Keratinocyte (primary cell): Measurements from ENCODE around the gene C1RL. TPM values are rescaled to one million over a fixed set of nuclear protein-coding genes. Genes with fewer than 3 reads are reported as not detected.

Source experiments
- DNase-seq: peaks from one replicate; pipeline ENCODE4 v3.0.0-alpha.2; 2011; ENCODE audit warnings: low read depth, missing footprints, low spot score
- FAIRE-seq: peaks from 2 replicates; lab custom pipeline; 2011; peaks lifted over from hg19 to GRCh38; lab: Jason Lieb, UNC
- H2AFZ ChIP-seq: 2 replicates; pipeline ENCODE4 v1.6.0; 2012; ENCODE audit warnings: low read length, control low read depth, inconsistent platforms; ENCODE audit not compliant: control insufficient read depth
- H3K27ac ChIP-seq: 2 replicates; pipeline ENCODE4 v1.5.1; 2011; ENCODE audit warnings: low read length; ENCODE audit not compliant: control insufficient read depth, insufficient read depth
- H3K27me3 ChIP-seq: 3 replicates; pipeline ENCODE4 v1.6.0; 2011; ENCODE audit warnings: low read length; ENCODE audit not compliant: control insufficient read depth, insufficient read depth; ENCODE audit errors: extremely low read depth
- H3K36me3 ChIP-seq, 2 experiments: 2 replicates in 1 of 2; 3 replicates in 1 of 2; pipeline ENCODE4 v1.5.1; 2011; ENCODE audit warnings: low read length in 2 of 2, mild to moderate bottlenecking in 1 of 2; ENCODE audit not compliant: control insufficient read depth in 2 of 2, insufficient read depth in 2 of 2; ENCODE audit errors: extremely low read depth in 1 of 2
- H3K4me1 ChIP-seq: 3 replicates; pipeline ENCODE4 v1.5.1; 2011; ENCODE audit warnings: low read length; ENCODE audit not compliant: control insufficient read depth, insufficient read depth; ENCODE audit errors: extremely low read depth
- H3K4me2 ChIP-seq: 3 replicates; pipeline ENCODE4 v1.6.0; 2011; ENCODE audit warnings: low read depth, low read length; ENCODE audit not compliant: control insufficient read depth, insufficient read depth; ENCODE audit errors: extremely low read depth
- H3K4me3 ChIP-seq, 3 experiments: fragments of 200-600 bp in 1 of 3; sonication (generic) in 1 of 3; 2 replicates in 2 of 3; 3 replicates in 1 of 3; pipeline ENCODE4 v1.5.1; 2011 to 2016; ENCODE audit warnings: low read length in 3 of 3, mild to moderate bottlenecking in 3 of 3, control low read depth in 2 of 3, inconsistent platforms in 1 of 3, low read depth in 1 of 3, mixed read lengths in 1 of 3, mixed run types in 1 of 3, moderate library complexity in 1 of 3; ENCODE audit not compliant: control insufficient read depth in 2 of 3, insufficient read depth in 2 of 3; ENCODE audit errors: extremely low read depth in 1 of 3
- H3K79me2 ChIP-seq: 2 replicates; pipeline ENCODE4 v1.6.0; 2012; ENCODE audit warnings: low read length; ENCODE audit not compliant: control insufficient read depth, insufficient read depth
- H3K9ac ChIP-seq: 3 replicates; pipeline ENCODE4 v1.6.0; 2011; ENCODE audit warnings: low read length; ENCODE audit not compliant: control insufficient read depth, insufficient read depth; ENCODE audit errors: extremely low read depth
- H3K9me1 ChIP-seq: 3 replicates; pipeline ENCODE4 v1.6.0; 2011; ENCODE audit warnings: low read length; ENCODE audit not compliant: control insufficient read depth, insufficient read depth; ENCODE audit errors: extremely low read depth
- H3K9me3 ChIP-seq: 2 replicates; pipeline ENCODE4 v1.5.1; 2012; ENCODE audit warnings: low read depth, low read length; ENCODE audit not compliant: control insufficient read depth
- H4K20me1 ChIP-seq: 3 replicates; pipeline ENCODE4 v1.6.0; 2011; ENCODE audit warnings: low read length; ENCODE audit not compliant: control insufficient read depth, insufficient read depth; ENCODE audit errors: extremely low read depth
- CTCF ChIP-seq, 3 experiments: IDR thresholded peaks in 1 of 3; conservative IDR thresholded peaks in 1 of 3; optimal IDR thresholded peaks in 1 of 3; 2 replicates in 2 of 3; 3 replicates in 1 of 3; pipeline versions ENCODE3 to v1.5.1; 2011; ENCODE audit warnings: low read length in 3 of 3, mild to moderate bottlenecking in 3 of 3, moderate library complexity in 2 of 3, control low read depth in 1 of 3, inconsistent platforms in 1 of 3; ENCODE audit not compliant: insufficient read depth in 2 of 3; ENCODE audit errors: extremely low read depth in 1 of 3
- EZH2 ChIP-seq: IDR thresholded peaks from one replicate; pipeline ENCODE4 v1.6.1; 2012; ENCODE audit warnings: inconsistent platforms, mild to moderate bottlenecking, low read length, moderate library complexity
- dilution Hi-C: fragments of 300-500 bp; cut with MboI; formaldehyde crosslinking; loops from one replicate; pipeline ENCODE4 v1.7.0; 2020; ENCODE audit warnings: low sequenced_read_pairs; ENCODE audit not compliant: extremely low pct_ligation_motif_present
- polyA plus RNA-seq, 5 experiments: library from polyadenylated mRNA; depleted of rRNA in 3 of 5; stranded (reverse) in 3 of 5; stranded (forward) in 1 of 5; unstranded in 1 of 5; fragments of >200 nt; gene quantifications; 1 replicate in 1 of 5; 2 replicates in 3 of 5; 3 replicates in 1 of 5; pipeline versions ENCODE4 v1.2.1 to v1.2.3, GENCODE V29; 2011 to 2012; ENCODE audit warnings: missing spikeins in 2 of 5, low read depth in 1 of 5, low replicate concordance in 1 of 5

Gene C1RL
- polyA plus RNA-seq, 1 donor (not counting 4 experiments of a cell fraction or from before 2014, with no cell fraction given) = 9.3 TPM

GRCh38 chr12:7072035-7072434 lies 37.0 kb downstream of the C1RL start:
- no peaks in the 10 kb centered on the region for H4K20me1 ChIP-seq
- H3K4me3 ChIP-seq = no peak overlapping the region
- FAIRE-seq (no peak), DNase-seq (no peak)
- no peak overlapping the region for H2AFZ ChIP-seq
- H3K9ac ChIP-seq = no peak overlapping the region
- no peaks in the 10 kb centered on the region for H3K36me3 ChIP-seq
- H3K4me1 ChIP-seq = peaks cover 16% of the 10 kb centered on the region
- H3K9me1 ChIP-seq = peaks cover 2% of the 10 kb centered on the region
- no peak for TF ChIP-seq CTCF (optimal IDR thresholded peaks at IDR 0.05 in 1 of 3, IDR thresholded peaks at IDR 0.05 in 1 of 3, conservative IDR thresholded peaks at IDR 0.05 in 1 of 3; ENCODE audit: extremely low read depth in 1 of 3, insufficient read depth in 2 of 3, low read length in 3 of 3)
- TF ChIP-seq EZH2 = no peak
- dilution Hi-C loops = no loop called here
- H3K9me3 ChIP-seq = no peaks in the 10 kb centered on the region
- H3K4me2 ChIP-seq = no peak overlapping the region
- H3K79me2 ChIP-seq = no peaks in the 10 kb centered on the region
- no peaks in the 10 kb centered on the region for H3K27me3 ChIP-seq
- no peak overlapping the region for H3K27ac ChIP-seq

GRCh38 chr12:7069386-7069785 lies 39.6 kb downstream of the C1RL start:
- no peak overlapping the region for H3K4me2 ChIP-seq
- TF ChIP-seq EZH2 (no peak), CTCF (optimal IDR thresholded peaks at IDR 0.05 in 1 of 3, IDR thresholded peaks at IDR 0.05 in 1 of 3, conservative IDR thresholded peaks at IDR 0.05 in 1 of 3; ENCODE audit: extremely low read depth in 1 of 3, insufficient read depth in 2 of 3, low read length in 3 of 3) (no peak)
- H3K9me3 ChIP-seq = no peaks in the 10 kb centered on the region
- H2AFZ ChIP-seq = no peak overlapping the region
- no peaks in the 10 kb centered on the region for H4K20me1 ChIP-seq
- H3K9me1 ChIP-seq = peaks cover 2% of the 10 kb centered on the region
- FAIRE-seq (no peak), DNase-seq (no peak)
- H3K79me2 ChIP-seq = no peaks in the 10 kb centered on the region
- no peak overlapping the region for H3K4me3 ChIP-seq
- H3K36me3 ChIP-seq = no peaks in the 10 kb centered on the region
- no peaks in the 10 kb centered on the region for H3K27me3 ChIP-seq
- H3K27ac ChIP-seq = no peak overlapping the region
- peaks cover 24% of the 10 kb centered on the region for H3K4me1 ChIP-seq
- H3K9ac ChIP-seq = no peak overlapping the region
- dilution Hi-C loops = no loop called here
